GM21576 (cell line): Measurements from ENCODE around the gene PIP5K1C.
"Not testable (repeated sequence)": the region's sequence is repeated elsewhere in the genome, so short reads cannot be mapped to it uniquely, and the experiment has no call there.

ENCODE experiments used
- ATAC-seq: cut with Tn5 transposase; IDR thresholded peaks from one replicate; pipeline ENCODE4 v1.9.1; 2021; ENCODE audit warnings: mild to moderate bottlenecking, moderate library complexity; ENCODE audit not compliant: unreplicated experiment

PIP5K1C gene

GRCh38 chr19:3591876-3592613 is 108.2 kb downstream of the PIP5K1C start:
- ATAC-seq, result no peak

GRCh38 chr19:3590991-3591659 is 109.1 kb downstream of the PIP5K1C start:
- ATAC-seq, result no peak

- ATAC-seq, result no peak
These were observed 110.3 kb downstream of the PIP5K1C start for GRCh38 chr19:3589949-3590348.

DNA sequence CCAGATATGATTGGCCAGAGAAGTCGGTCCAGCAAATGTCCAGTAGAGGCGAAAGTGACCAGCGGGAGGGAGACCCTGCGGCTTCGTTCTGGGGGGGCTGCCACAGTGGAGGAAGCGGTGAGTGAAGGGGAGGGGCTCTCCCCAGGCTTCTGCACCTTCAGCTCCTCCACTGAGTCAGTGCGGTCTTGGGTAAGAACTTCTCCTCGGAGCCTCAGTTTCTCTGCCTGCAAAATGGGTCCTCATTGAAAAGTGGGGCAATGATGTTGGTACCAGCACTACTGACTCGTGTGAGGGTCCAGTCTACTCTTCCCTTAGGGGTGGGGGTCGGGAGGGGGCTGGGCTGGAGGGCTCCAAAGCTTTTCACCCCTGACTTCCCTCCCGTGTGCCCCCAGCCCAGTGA is 110.8 kb downstream of the PIP5K1C start:
- ATAC-seq, result no peak

- no peak for ATAC-seq
These were observed 113.4 kb downstream of the PIP5K1C start for GRCh38 chr19:3586707-3587346.

- no peak for ATAC-seq
These were observed 114.1 kb downstream of the PIP5K1C start for GRCh38 chr19:3586127-3586626.

- no peak for ATAC-seq
These were observed 114.8 kb downstream of the PIP5K1C start, which contains the start of gene GIPC3 for GRCh38 chr19:3585301-3586126. Gene GIPC3, plus strand, starts transcription at chr19:3585478. Its CDS starts 120 bp downstream, at chr19:3585598.

DNA sequence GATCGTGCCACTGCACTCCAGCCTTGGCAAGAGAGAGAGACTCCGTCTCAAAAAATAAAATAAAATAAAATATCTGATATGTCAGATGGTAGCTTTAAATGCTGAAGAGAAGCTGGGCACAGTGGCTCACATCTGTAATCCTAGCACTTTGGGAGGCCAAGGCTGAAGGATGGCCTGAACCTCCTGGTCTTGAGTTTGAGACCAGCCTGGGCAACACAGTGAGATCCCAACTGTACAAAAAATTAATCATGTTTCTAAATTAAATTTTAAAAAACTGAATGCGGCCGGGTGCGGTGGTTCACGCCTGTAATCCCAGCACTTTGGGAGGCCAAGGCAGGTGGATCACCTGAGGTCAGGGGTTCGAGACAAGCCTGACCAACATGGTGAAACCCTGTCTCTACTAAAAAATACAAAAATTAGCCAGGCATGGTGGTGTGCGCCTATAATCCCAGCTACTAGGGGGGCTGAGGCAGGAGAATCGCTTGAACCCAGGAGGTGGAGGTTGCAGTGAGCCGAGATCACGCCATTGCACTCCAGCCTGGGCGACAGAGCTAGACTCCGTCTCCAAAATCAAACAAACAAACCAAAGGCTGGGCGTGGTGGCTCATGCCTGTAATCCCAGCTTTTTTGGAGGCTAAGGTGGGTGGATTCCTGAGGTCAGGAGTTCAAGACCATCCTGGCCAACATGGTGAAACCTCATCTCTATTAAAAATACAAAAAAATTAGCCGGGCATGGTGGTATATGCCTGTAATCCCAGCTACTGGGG is 116.0 kb downstream of the PIP5K1C start:
- ATAC-seq, result not testable (repeated sequence)

DNA sequence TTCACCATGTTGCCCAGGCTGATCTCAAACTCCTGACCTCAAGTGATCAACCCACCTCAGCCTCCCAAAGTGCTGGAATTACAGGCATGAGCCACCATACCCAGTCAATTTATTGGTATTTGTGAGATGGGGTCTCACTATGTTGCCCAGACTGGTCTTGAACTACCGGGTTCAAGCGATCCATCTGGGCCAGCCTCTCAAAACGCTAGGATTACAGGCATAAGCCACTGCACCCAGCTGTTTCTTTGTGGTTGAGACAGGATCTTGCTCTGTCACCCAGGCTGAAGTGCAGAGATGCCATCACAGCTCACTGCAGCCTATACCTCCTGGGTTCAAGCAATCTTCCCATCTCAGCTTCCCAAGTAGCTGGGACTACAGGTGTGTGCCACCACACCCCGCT is 118.5 kb downstream of the PIP5K1C start:
- ATAC-seq, result not testable (repeated sequence)
